GM18907 (cell line): Measurements from ENCODE around the gene MYO1D.
"Not testable (repeated sequence)": the region's sequence is repeated elsewhere in the genome, so short reads cannot be mapped to it uniquely, and the experiment has no call there.

Source experiments
- ATAC-seq: cut with Tn5 transposase; IDR thresholded peaks from one replicate; pipeline ENCODE4 v1.9.1; 2021; ENCODE audit warnings: mild to moderate bottlenecking, moderate library complexity; ENCODE audit not compliant: unreplicated experiment

The MYO1D gene

GRCh38 chr17:32896647-32897258 lies 19.8 kb upstream of the MYO1D start:
- no peak for ATAC-seq

GRCh38 chr17:32894245-32894644 lies 17.3 kb upstream of the MYO1D start:
- ATAC-seq, result no peak

GRCh38 chr17:32887410-32887809 lies 10.5 kb upstream of the MYO1D start:
- not testable (repeated sequence) for ATAC-seq

- not testable (repeated sequence) for ATAC-seq
These were observed 10.0 kb upstream of the MYO1D start for GRCh38 chr17:32886951-32887350.

GRCh38 chr17:32882734-32883133 lies 5.8 kb upstream of the MYO1D start:
- ATAC-seq, result no peak

GRCh38 chr17:32882029-32882428 lies 5.1 kb upstream of the MYO1D start:
- no peak for ATAC-seq

- ATAC-seq, result no peak
These were observed 3.9 kb upstream of the MYO1D start for GRCh38 chr17:32880671-32881453.

- ATAC-seq, result no peak
These were observed 2.2 kb upstream of the MYO1D start for GRCh38 chr17:32879134-32879533.

DNA sequence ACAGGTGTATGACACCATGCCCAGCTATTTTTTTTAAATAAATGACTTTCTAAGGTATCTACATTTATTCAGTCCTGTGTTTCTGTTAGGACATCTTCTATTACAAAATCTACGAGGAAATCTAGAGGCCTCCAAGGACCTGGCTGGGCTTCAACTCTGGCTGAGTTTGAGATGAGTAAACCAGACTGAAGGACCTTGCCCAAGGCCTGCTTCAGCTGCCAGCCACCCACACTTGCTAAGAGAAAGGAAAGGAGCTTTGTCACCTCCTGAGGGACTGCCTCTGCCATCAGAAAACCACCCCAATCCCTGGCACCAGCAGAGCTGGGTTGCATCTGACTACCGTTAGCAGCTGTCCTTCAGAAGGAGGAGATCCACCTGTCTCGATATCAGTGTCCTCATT lies 1.3 kb upstream of the MYO1D start:
- no peak for ATAC-seq

DNA sequence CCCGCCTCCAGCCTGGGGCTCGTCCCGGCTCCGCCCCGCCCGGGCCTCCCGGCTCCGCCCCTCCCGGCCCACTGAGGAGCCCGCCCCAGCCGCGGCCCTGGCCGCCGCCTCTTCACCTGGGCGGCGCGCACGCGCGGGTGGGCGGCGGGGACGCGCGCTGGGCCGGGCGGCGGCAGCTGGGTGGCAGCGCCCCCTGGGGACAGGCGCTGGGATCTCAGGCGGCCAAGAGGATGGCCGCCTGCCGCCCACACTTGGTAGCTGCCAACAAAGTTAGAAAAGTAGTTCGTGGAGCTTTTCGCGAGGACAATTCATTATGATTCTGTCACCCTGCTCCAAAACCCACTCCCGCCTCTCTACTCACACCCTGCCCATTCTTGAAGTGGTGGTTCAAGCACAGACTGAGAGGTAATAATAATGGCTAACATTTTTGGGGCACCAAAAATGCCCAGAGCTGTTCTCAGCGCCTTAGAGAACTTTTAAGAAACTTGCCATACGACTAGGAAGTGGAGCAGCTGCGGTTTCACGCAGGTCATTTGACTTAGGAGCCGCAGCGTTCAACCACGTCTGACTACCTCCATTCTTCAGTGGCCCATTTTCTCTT lies 340 bp upstream of the MYO1D start:
- peak; percentile 86 for ATAC-seq

GRCh38 chr17:32875923-32876416 lies 954 bp downstream of the MYO1D start:
- ATAC-seq, result no peak

- no peak for ATAC-seq
These were observed 1.6 kb downstream of the MYO1D start for GRCh38 chr17:32875230-32875917.

- no peak for ATAC-seq
These were observed 3.8 kb downstream of the MYO1D start for GRCh38 chr17:32873114-32873513.

DNA sequence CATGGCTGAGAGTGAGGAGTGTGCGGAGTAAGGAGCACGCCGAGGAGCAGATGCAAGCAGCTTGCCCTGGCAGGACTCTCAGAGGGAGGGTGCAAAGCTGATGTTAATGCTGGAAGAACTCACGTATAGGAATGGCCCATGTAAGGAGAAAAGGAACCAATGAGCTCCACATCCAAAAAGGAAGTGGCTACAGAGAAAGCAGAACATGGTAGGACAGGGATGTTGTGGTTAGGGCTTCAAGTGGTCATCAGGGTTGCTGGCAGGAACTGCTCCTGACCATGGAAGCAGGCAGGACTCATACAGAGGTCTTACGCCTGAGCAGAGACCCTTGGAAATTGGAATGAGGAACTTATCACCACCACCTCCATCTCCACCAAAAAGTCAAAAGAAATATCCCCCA lies 5.2 kb downstream of the MYO1D start:
- ATAC-seq, result no peak

DNA sequence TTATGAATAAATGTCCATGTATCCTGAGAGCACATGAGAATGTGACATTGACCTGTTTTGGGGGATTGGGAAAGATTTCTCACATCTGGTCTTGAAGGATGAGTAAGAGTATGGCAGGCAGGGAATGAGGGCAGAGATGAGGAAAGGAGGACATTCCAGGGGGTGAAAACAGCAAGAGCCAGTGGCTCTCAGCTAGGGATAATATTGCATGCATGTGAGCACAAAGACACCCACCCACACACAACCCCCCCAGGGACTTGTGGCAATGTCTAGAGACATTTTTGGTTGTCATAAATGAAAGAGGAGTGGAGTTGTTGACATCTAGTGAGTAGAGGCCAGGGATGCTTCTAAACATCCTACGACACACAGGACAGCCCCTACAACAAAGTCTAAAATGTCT lies 6.0 kb downstream of the MYO1D start:
- ATAC-seq, result no peak

GRCh38 chr17:32870027-32870670 lies 6.8 kb downstream of the MYO1D start:
- no peak for ATAC-seq

DNA sequence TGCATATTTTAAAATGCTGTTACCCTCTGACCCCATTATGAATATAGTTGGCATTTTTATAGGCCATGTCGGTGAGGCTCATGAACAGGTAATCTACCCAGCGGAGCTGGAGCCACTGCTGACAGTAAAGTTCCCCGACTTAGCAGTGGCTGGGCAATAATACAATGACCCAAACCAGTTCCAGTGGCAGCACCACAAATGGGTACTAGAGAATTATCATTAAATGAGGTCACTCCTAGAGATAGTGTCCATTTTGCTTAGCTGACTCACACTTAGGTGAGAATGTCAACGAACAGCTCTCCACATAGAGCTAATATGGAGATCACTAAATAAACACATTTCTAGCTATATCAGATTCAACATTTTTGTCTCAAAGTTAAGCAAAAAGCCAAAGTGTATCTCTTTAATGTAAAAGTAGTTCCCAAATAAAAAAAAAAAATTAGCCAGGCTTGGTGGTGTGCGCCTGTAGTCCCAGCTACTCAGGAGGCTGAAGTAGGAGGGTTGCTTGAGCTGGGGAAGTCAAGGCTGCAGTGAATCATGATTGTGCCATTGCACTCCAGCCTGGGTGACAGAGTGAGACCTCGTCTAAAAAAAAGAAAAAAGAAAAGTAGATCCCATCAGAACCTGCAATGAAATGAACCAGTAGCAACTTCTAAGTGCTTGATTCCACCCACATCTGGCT lies 7.4 kb downstream of the MYO1D start:
- ATAC-seq, result no peak

GRCh38 chr17:32865141-32865540 lies 11.8 kb downstream of the MYO1D start:
- ATAC-seq, result no peak

DNA sequence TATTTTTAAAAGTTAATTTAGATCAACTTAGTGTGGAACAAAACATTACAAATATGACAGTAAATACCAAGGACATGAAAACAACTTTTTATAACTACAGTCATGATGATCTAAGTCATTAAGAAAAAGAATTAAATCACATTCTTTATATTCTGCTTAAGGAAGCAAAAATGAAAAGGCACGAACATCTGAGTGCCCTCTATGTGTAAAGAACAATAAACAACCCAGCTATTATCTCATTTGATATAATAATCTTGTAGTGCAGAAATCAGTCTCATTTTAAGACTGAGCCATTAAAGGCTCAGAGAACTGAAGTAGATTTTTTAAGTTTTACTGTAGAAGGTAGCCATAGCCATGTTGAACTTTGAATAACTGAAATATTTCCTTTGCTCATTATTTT lies 13.4 kb downstream of the MYO1D start:
- no peak for ATAC-seq

- ATAC-seq, result no peak
These were observed 14.0 kb downstream of the MYO1D start for GRCh38 chr17:32862940-32863339.
